ENCODE measurements around the gene COPB2.

The COPB2 gene

GRCh38 chr3:139310474-139310933 lies 78.9 kb downstream of the COPB2 start:
- H3K9me3 ChIP-seq (replicated peaks in 1 of 2; ENCODE audit: control insufficient read depth in 2 of 2, insufficient read depth in 1 of 2, low read depth in 1 of 2, low read length in 2 of 2), result no peaks in the 10 kb centered on the region
- H3K36me3 ChIP-seq (replicated peaks in 1 of 2; ENCODE audit: control insufficient read depth in 2 of 2, insufficient read depth in 2 of 2, low read length in 2 of 2), result no peaks in the 10 kb centered on the region
- no peak overlapping the region for H3K9ac ChIP-seq (ENCODE audit: low read depth, low read length, poor library complexity)
- H2BK5ac ChIP-seq (ENCODE audit: low read length), result no peak overlapping the region
- no peak overlapping the region for H3K18ac ChIP-seq (ENCODE audit: low read length)
- DNase-seq (ENCODE audit: low spot score), result no peak
- no peaks in the 10 kb centered on the region for H3K79me1 ChIP-seq (ENCODE audit: low read depth, low read length)
- no peak overlapping the region for H3K23ac ChIP-seq (ENCODE audit: low read depth, low read length, poor library complexity)
- H2AFZ ChIP-seq (ENCODE audit: low read length), result peak overlapping the region; percentile 67
- H2BK120ac ChIP-seq (ENCODE audit: low read depth, low read length), result no peak overlapping the region
- H3K4ac ChIP-seq (ENCODE audit: low read length), result no peak overlapping the region
- no CpG with 5 or more reads among the region's 8 CpGs for WGBS, 2 donors (ENCODE audit: extremely low coverage in 2 of 2, insufficient read length in 2 of 2, insufficient replicate concordance in 1 of 2)
- no peak overlapping the region for H2BK12ac ChIP-seq (ENCODE audit: low read length)
- H2AK5ac ChIP-seq (ENCODE audit: low read depth, low read length), result no peak overlapping the region
- peaks cover 8 to 11% of the 10 kb centered on the region in 2 donors for H3K4me1 ChIP-seq (ENCODE audit: control insufficient read depth in 2 of 2, insufficient read depth in 1 of 2, low read depth in 1 of 2, low read length in 2 of 2)
- no peak overlapping the region for H4K8ac ChIP-seq (ENCODE audit: low read depth, low read length)
- H3K27me3 ChIP-seq (ENCODE audit: control insufficient read depth in 3 of 3, insufficient read depth in 3 of 3, low read depth in 1 of 3, low read length in 3 of 3), result no peaks in the 10 kb centered on the region
- H3K27ac ChIP-seq (replicated peaks; ENCODE audit: low read length), result no peak overlapping the region
- H3K4me2 ChIP-seq (ENCODE audit: insufficient read depth, low read length, poor library complexity, severe bottlenecking), result no peak overlapping the region
- H3K4me3 ChIP-seq (ENCODE audit: low read length in 2 of 2), result no peak overlapping the region
- H4K91ac ChIP-seq (ENCODE audit: low read depth, low read length, poor library complexity), result no peak overlapping the region
- no peak overlapping the region for H2BK15ac ChIP-seq (ENCODE audit: low read length)
- no peak overlapping the region for H3K14ac ChIP-seq (ENCODE audit: low read length)

DNA sequence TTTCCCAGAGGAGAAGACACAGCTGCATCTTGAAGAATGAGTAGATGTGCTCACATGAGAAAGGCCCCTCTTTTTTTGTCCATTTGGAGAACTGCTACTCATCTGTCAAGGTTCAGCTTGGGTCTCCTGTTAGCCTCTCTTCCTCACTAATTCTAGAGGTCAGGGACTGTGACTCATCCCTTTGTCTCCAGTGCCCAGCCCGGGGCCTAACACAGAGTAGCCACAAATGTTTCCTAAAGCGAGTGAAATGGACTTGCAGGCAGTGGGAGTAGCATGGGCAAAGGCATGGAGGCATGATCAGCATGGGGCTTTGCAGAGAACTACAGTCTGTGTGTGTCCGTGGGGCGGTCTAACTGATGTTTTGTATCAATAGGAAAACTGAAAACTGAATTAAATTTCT lies 79.6 kb downstream of the COPB2 start:
- H3K4me3 ChIP-seq (ENCODE audit: low read length in 2 of 2), result no peak overlapping the region
- H2BK5ac ChIP-seq (ENCODE audit: low read length), result no peak overlapping the region
- H3K18ac ChIP-seq (ENCODE audit: low read length), result no peak overlapping the region
- H3K79me1 ChIP-seq (ENCODE audit: low read depth, low read length), result no peaks in the 10 kb centered on the region
- no peak overlapping the region for H3K4me2 ChIP-seq (ENCODE audit: insufficient read depth, low read length, poor library complexity, severe bottlenecking)
- H2AFZ ChIP-seq (ENCODE audit: low read length), result peak overlapping the region; percentile 60
- no peak overlapping the region for H3K27ac ChIP-seq (replicated peaks; ENCODE audit: low read length)
- no peaks in the 10 kb centered on the region for H3K9me3 ChIP-seq (replicated peaks in 1 of 2; ENCODE audit: control insufficient read depth in 2 of 2, insufficient read depth in 1 of 2, low read depth in 1 of 2, low read length in 2 of 2)
- H3K36me3 ChIP-seq (replicated peaks in 1 of 2; ENCODE audit: control insufficient read depth in 2 of 2, insufficient read depth in 2 of 2, low read length in 2 of 2), result no peaks in the 10 kb centered on the region
- WGBS, 2 donors (ENCODE audit: extremely low coverage in 2 of 2, insufficient read length in 2 of 2, insufficient replicate concordance in 1 of 2), result no CpG with 5 or more reads among the region's 4 CpGs
- no peak overlapping the region for H3K14ac ChIP-seq (ENCODE audit: low read length)
- no peak overlapping the region for H2AK5ac ChIP-seq (ENCODE audit: low read depth, low read length)
- no peak overlapping the region for H2BK120ac ChIP-seq (ENCODE audit: low read depth, low read length)
- H3K23ac ChIP-seq (ENCODE audit: low read depth, low read length, poor library complexity), result no peak overlapping the region
- no peak overlapping the region for H2BK12ac ChIP-seq (ENCODE audit: low read length)
- no peak for DNase-seq (ENCODE audit: low spot score)
- no peak overlapping the region for H4K91ac ChIP-seq (ENCODE audit: low read depth, low read length, poor library complexity)
- no peak overlapping the region for H3K4ac ChIP-seq (ENCODE audit: low read length)
- no peak overlapping the region for H4K8ac ChIP-seq (ENCODE audit: low read depth, low read length)
- H3K9ac ChIP-seq (ENCODE audit: low read depth, low read length, poor library complexity), result no peak overlapping the region
- H3K4me1 ChIP-seq (ENCODE audit: control insufficient read depth in 2 of 2, insufficient read depth in 1 of 2, low read depth in 1 of 2, low read length in 2 of 2), result peaks cover 8 to 11% of the 10 kb centered on the region in 2 donors
- H2BK15ac ChIP-seq (ENCODE audit: low read length), result no peak overlapping the region
- no peaks in the 10 kb centered on the region for H3K27me3 ChIP-seq (ENCODE audit: control insufficient read depth in 3 of 3, insufficient read depth in 3 of 3, low read depth in 1 of 3, low read length in 3 of 3)

- H3K18ac ChIP-seq (ENCODE audit: low read length), result peak overlapping the region; percentile 2
- H4K91ac ChIP-seq (ENCODE audit: low read depth, low read length, poor library complexity), result no peak overlapping the region
- H3K27ac ChIP-seq (replicated peaks; ENCODE audit: low read length), result no peak overlapping the region
- no peaks in the 10 kb centered on the region for H3K9me3 ChIP-seq (replicated peaks in 1 of 2; ENCODE audit: control insufficient read depth in 2 of 2, insufficient read depth in 1 of 2, low read depth in 1 of 2, low read length in 2 of 2)
- H3K79me1 ChIP-seq (ENCODE audit: low read depth, low read length), result no peaks in the 10 kb centered on the region
- H2BK15ac ChIP-seq (ENCODE audit: low read length), result no peak overlapping the region
- no peak for DNase-seq (ENCODE audit: low spot score)
- no peak overlapping the region for H2AFZ ChIP-seq (ENCODE audit: low read length)
- no CpG with 5 or more reads among the region's 2 CpGs for WGBS, 2 donors (ENCODE audit: extremely low coverage in 2 of 2, insufficient read length in 2 of 2, insufficient replicate concordance in 1 of 2)
- no peak overlapping the region for H3K23ac ChIP-seq (ENCODE audit: low read depth, low read length, poor library complexity)
- H2BK120ac ChIP-seq (ENCODE audit: low read depth, low read length), result no peak overlapping the region
- H2BK5ac ChIP-seq (ENCODE audit: low read length), result no peak overlapping the region
- no peak overlapping the region for H3K14ac ChIP-seq (ENCODE audit: low read length)
- no peak overlapping the region for H3K4ac ChIP-seq (ENCODE audit: low read length)
- no peak overlapping the region for H3K4me3 ChIP-seq (ENCODE audit: low read length in 2 of 2)
- H2AK5ac ChIP-seq (ENCODE audit: low read depth, low read length), result no peak overlapping the region
- no peak overlapping the region for H4K8ac ChIP-seq (ENCODE audit: low read depth, low read length)
- peaks cover 8 to 11% of the 10 kb centered on the region in 2 donors for H3K4me1 ChIP-seq (ENCODE audit: control insufficient read depth in 2 of 2, insufficient read depth in 1 of 2, low read depth in 1 of 2, low read length in 2 of 2)
- no peak overlapping the region for H2BK12ac ChIP-seq (ENCODE audit: low read length)
- no peak overlapping the region for H3K9ac ChIP-seq (ENCODE audit: low read depth, low read length, poor library complexity)
- H3K36me3 ChIP-seq (replicated peaks in 1 of 2; ENCODE audit: control insufficient read depth in 2 of 2, insufficient read depth in 2 of 2, low read length in 2 of 2), result no peaks in the 10 kb centered on the region
- H3K27me3 ChIP-seq (ENCODE audit: control insufficient read depth in 3 of 3, insufficient read depth in 3 of 3, low read depth in 1 of 3, low read length in 3 of 3), result no peaks in the 10 kb centered on the region
- no peak overlapping the region for H3K4me2 ChIP-seq (ENCODE audit: insufficient read depth, low read length, poor library complexity, severe bottlenecking)
Measured at GRCh38 chr3:139309061-139309591, 80.3 kb downstream of the COPB2 start.

DNA sequence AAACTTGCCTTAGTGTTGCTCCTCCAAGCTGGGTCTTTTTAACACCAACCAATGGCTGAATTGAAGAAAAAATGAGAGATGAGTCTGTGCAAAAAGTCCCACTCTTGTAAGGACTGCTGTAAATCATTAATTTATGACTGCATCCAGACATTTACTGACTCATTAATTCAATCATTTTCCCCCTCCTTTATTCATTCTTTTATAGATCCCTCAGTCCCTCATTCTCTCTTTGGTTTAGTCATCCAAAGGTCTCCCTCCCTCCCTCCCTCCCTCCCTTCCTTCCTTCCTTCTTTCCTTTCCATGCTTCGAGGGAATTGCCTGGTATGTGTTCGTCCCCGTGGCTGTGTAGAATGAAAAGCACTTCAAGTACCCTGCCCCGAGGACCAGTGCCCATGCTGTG lies 80.9 kb downstream of the COPB2 start:
- no CpG with 5 or more reads among the region's 4 CpGs for WGBS, 2 donors (ENCODE audit: extremely low coverage in 2 of 2, insufficient read length in 2 of 2, insufficient replicate concordance in 1 of 2)

More for the DNA sequence above, 80.9 kb downstream of the COPB2 start:
- Histone ChIP-seq H2AK5ac (ENCODE audit: low read depth, low read length) (no peak overlapping the region), H4K8ac (ENCODE audit: low read depth, low read length) (no peak overlapping the region), H2AFZ (ENCODE audit: low read length) (no peak overlapping the region), H3K23ac (ENCODE audit: low read depth, low read length, poor library complexity) (no peak overlapping the region), H3K4me1 (ENCODE audit: control insufficient read depth in 2 of 2, insufficient read depth in 1 of 2, low read depth in 1 of 2, low read length in 2 of 2) (peaks cover 8 to 11% of the 10 kb centered on the region in 2 donors), H4K91ac (ENCODE audit: low read depth, low read length, poor library complexity) (no peak overlapping the region), H2BK12ac (ENCODE audit: low read length) (no peak overlapping the region), H3K36me3 (replicated peaks in 1 of 2; ENCODE audit: control insufficient read depth in 2 of 2, insufficient read depth in 2 of 2, low read length in 2 of 2) (no peaks in the 10 kb centered on the region), H2BK120ac (ENCODE audit: low read depth, low read length) (no peak overlapping the region), H3K9me3 (replicated peaks in 1 of 2; ENCODE audit: control insufficient read depth in 2 of 2, insufficient read depth in 1 of 2, low read depth in 1 of 2, low read length in 2 of 2) (no peaks in the 10 kb centered on the region), H3K4me3 (ENCODE audit: low read length in 2 of 2) (no peak overlapping the region), H3K18ac (ENCODE audit: low read length) (peak overlapping the region; percentile 2), H3K9ac (ENCODE audit: low read depth, low read length, poor library complexity) (no peak overlapping the region), H3K4ac (ENCODE audit: low read length) (no peak overlapping the region), H2BK15ac (ENCODE audit: low read length) (no peak overlapping the region), H3K27me3 (ENCODE audit: control insufficient read depth in 3 of 3, insufficient read depth in 3 of 3, low read depth in 1 of 3, low read length in 3 of 3) (no peaks in the 10 kb centered on the region), H3K27ac (replicated peaks; ENCODE audit: low read length) (no peak overlapping the region), H2BK5ac (ENCODE audit: low read length) (no peak overlapping the region), H3K14ac (ENCODE audit: low read length) (no peak overlapping the region), H3K4me2 (ENCODE audit: insufficient read depth, low read length, poor library complexity, severe bottlenecking) (no peak overlapping the region), H3K79me1 (ENCODE audit: low read depth, low read length) (no peaks in the 10 kb centered on the region)
- no peak for DNase-seq (ENCODE audit: low spot score)

All from neuronal stem cell (in vitro differentiated cells).